K562 (cell line): ENCODE results near the gene LHX5. TPM values are rescaled to one million over a fixed set of nuclear protein-coding genes. Genes with fewer than 3 reads are reported as not detected.

Source experiments
- BRD9 ChIP-seq: fragments of 450-650 bp; IDR thresholded peaks from 2 replicates; pipeline ENCODE4 v1.6.1; 2018; ENCODE audit warnings: low read depth; ENCODE audit not compliant: partially characterized antibody
- FOXK2 ChIP-seq, 2 experiments: fragments of 450-650 bp; IDR thresholded peaks in 1 of 2; conservative IDR thresholded peaks in 1 of 2; 2 replicates each; pipeline ENCODE4 v1.6.1; 2016; ENCODE audit warnings: low read depth in 2 of 2, mild to moderate bottlenecking in 1 of 2
- GTF3C2 ChIP-seq: IDR thresholded peaks from 3 replicates; pipeline ENCODE4 v1.6.1; 2011; ENCODE audit warnings: borderline replicate concordance, mild to moderate bottlenecking, moderate library complexity; ENCODE audit not compliant: insufficient read length; ENCODE audit errors: extremely low read depth
- HDAC1 ChIP-seq, 2 experiments: fragments of 450-650 bp; IDR thresholded peaks; 2 replicates each; pipeline ENCODE4 v1.6.1; 2016 to 2017; ENCODE audit warnings: inconsistent platforms in 1 of 2, mild to moderate bottlenecking in 1 of 2, moderate library complexity in 1 of 2
- ILK ChIP-seq: fragments of 450-650 bp; IDR thresholded peaks from 2 replicates; pipeline ENCODE4 v1.6.1; 2016; ENCODE audit warnings: missing genetic modification characterization, low read depth, mild to moderate bottlenecking, missing compliant biosample characterization, moderate library complexity, borderline replicate concordance
- JUN ChIP-seq, 2 experiments: sonication (generic) in 1 of 2; formaldehyde crosslinking in 1 of 2; IDR thresholded peaks; 2 replicates each; pipeline versions ENCODE4 v1.6.1 to v1.8.0; 2012 to 2022; ENCODE audit warnings: borderline replicate concordance in 2 of 2, mild to moderate bottlenecking in 2 of 2, improper control_type of control experiment in 1 of 2, low read depth in 1 of 2, low read length in 1 of 2, missing genetic modification reagents in 1 of 2
- MAX ChIP-seq: sonication (generic); formaldehyde crosslinking; IDR thresholded peaks from 2 replicates; pipeline ENCODE4 v1.9.0; 2022; ENCODE audit warnings: mild to moderate bottlenecking, missing genetic modification reagents
- MEIS2 ChIP-seq: fragments of 450-650 bp; IDR thresholded peaks from 2 replicates; pipeline ENCODE4 v1.6.1; 2014; ENCODE audit warnings: mild to moderate bottlenecking; ENCODE audit not compliant: partially characterized antibody
- MTA1 ChIP-seq: fragments of 450-650 bp; IDR thresholded peaks from 2 replicates; pipeline ENCODE4 v1.6.1; 2017; ENCODE audit warnings: borderline replicate concordance
- NBN ChIP-seq: fragments of 450-650 bp; IDR thresholded peaks from 2 replicates; pipeline ENCODE4 v1.6.1; 2016; ENCODE audit warnings: low read depth, mild to moderate bottlenecking
- TBP ChIP-seq: optimal IDR thresholded peaks from 2 replicates; pipeline ENCODE3; 2011; ENCODE audit warnings: low read depth, low read length, improper control_type of control experiment
- TOE1 ChIP-seq, 2 experiments: fragments of 450-650 bp in 1 of 2; sonication (generic) in 1 of 2; formaldehyde crosslinking in 1 of 2; IDR thresholded peaks; 2 replicates each; pipeline versions ENCODE4 v1.7.1 to v1.8.0; 2016 to 2022; ENCODE audit warnings: borderline replicate concordance in 2 of 2, mild to moderate bottlenecking in 2 of 2, antibody characterized with exemption in 1 of 2, inconsistent platforms in 1 of 2, low read depth in 1 of 2, missing genetic modification reagents in 1 of 2, moderate library complexity in 1 of 2
- ZBTB11 ChIP-seq, 3 experiments: fragments of 200-800 bp in 1 of 3; fragments of 250-450 bp in 1 of 3; fragments of 450-650 bp in 1 of 3; sonication (Bioruptor Pico) in 1 of 3; sonication (Bioruptor generic) in 1 of 3; formaldehyde crosslinking in 1 of 3; IDR thresholded peaks; 2 replicates each; pipeline versions ENCODE4 v1.6.1 to v1.8.0; 2016 to 2022; ENCODE audit warnings: mild to moderate bottlenecking in 2 of 3, missing genetic modification characterization in 2 of 3, missing compliant biosample characterization in 1 of 3, moderate library complexity in 1 of 3
- ZNF444 ChIP-seq: fragments of 250-450 bp; sonication (Bioruptor Pico); IDR thresholded peaks from 2 replicates; pipeline ENCODE4 v1.4.0; 2020; ENCODE audit warnings: mild to moderate bottlenecking, moderate library complexity
- ZNF717 ChIP-seq: fragments of 250-450 bp; sonication (Bioruptor Pico); IDR thresholded peaks from 2 replicates; pipeline ENCODE4 v1.5.0; 2021
- polyA plus RNA-seq, 8 experiments: library from polyadenylated mRNA; depleted of rRNA in 4 of 8; stranded (reverse) in 5 of 8; unstranded in 3 of 8; fragments of >200 nt; fragmentation: Nextera tagmentation in 2 of 8; fragmentation: Illumina TruSeq in 1 of 8; extraction: Ambion mirVana in 2 of 8; extraction: Trizol in 1 of 8; gene quantifications; 2 replicates each; pipeline versions ENCODE4 v1.2.1 to v1.2.3, GENCODE V29; 2011 to 2014; ENCODE audit warnings: inconsistent platforms in 1 of 8, missing spikeins in 1 of 8
- total RNA-seq, 7 experiments: library from RNA; depleted of rRNA in 6 of 7; stranded (reverse); fragments of >200 nt in 6 of 7; fragmentation: Illumina TruSeq in 2 of 7; extraction: Trizol in 2 of 7; gene quantifications; 2 replicates each; pipeline versions ENCODE4 v1.2.1 to v1.2.3, GENCODE V29; 2011 to 2021; ENCODE audit warnings: low replicate concordance in 1 of 7
- TF ChIP-seq, protein P1 (sequence below): fragments of 450-650 bp; formaldehyde crosslinking; IDR thresholded peaks from 2 replicates; pipeline ENCODE4 v1.4.0; 2020; ENCODE audit warnings: mild to moderate bottlenecking, moderate library complexity

LHX5 gene
- total and polyA plus RNA-seq, 9 of the 15 experiments (the other 6 are each of a cell fraction or from before 2014, with no cell fraction given) = 0.04 to 0.17 (median 0.05) TPM; not detected in 6

DNA sequence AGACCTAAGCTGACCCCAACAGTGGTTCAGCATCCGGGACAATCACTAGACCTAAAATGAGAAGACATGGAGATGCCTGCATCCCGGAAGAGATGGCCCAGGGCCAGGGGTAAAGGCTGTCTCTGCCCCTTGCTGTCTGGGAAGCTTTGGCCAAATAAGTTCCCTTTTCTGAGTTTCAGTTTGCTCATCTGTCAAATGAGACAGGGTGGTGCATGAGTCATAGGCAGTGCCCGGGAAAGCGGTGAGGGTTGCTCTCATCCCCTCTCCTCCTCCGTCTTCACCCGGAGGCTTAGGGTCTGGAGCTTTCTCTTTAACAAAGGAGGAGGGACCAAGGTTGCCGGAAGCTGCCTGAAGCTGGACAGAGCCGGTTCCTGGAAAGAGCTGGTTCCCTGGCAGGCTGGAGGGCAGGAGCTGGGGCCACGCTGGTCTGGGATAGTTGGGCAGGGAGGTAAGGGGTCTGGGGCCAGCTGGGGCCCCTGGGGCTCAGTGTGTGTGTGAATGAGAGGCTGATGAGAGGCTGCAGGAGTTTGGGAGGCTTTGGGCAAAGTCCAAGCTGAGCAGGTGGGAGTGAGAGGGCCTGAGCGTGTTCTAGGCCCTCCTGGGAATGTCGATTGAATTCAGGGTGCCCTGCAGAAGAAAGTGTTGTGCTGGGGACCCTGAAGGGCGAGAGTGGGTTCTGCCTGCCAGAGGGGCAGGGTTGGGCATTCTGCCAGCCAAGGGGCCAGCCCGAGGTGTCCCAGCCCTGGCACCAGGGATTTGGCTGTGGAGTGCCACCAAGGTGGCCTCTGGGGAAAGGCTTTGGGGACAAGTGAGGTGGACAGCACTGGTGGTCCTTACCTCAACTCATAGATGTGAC is 49.4 kb downstream of the LHX5 start, which contains the start of gene SDSL (continued):
- TF ChIP-seq TOE1 (IDR thresholded peaks at IDR 0.05; ENCODE audit: borderline replicate concordance) (peak; percentile 59; the same call in 1 of the 2 replicates), TOE1 (CRISPR knock-in tag; IDR thresholded peaks at IDR 0.05; ENCODE audit: borderline replicate concordance, low read depth) (no peak), HDAC1 (IDR thresholded peaks at IDR 0.05) (peak in 1 of 2 experiments; percentile 59; a peak in 1 of 4 replicates), MTA1 (peak; percentile 51; the same call in 1 of the 2 replicates), MEIS2 (peak; percentile 98), JUN (IDR thresholded peaks at IDR 0.05; ENCODE audit: borderline replicate concordance, low read depth, low read length) (peak; percentile 97), JUN (CRISPR knock-in tag; IDR thresholded peaks at IDR 0.05; ENCODE audit: borderline replicate concordance) (no peak), MAX (CRISPR knock-in tag) (peak; percentile 34; the same call in 1 of the 2 replicates), ZBTB11 (CRISPR knock-in tag; IDR thresholded peaks at IDR 0.05) (peak in 1 of 3 experiments; percentile 86; a peak in 2 of 6 replicates), ZNF444 (CRISPR knock-in tag) (no peak), ILK (no peak), GTF3C2 (no peak), BRD9 (peak; percentile 39), ZNF717 (CRISPR knock-in tag) (0 out of 2 replicates have a peak, but pooled peaks have one; percentile 80), FOXK2 (conservative IDR thresholded peaks at IDR 0.05 in 1 of 2, IDR thresholded peaks at IDR 0.05 in 1 of 2; ENCODE audit: low read depth in 2 of 2) (peak; percentile 28 to 74; a peak in 2 of 4 replicates), TBP (peak; percentile 75), NBN (peak; percentile 56; the same call in 1 of the 2 replicates)
- TF ChIP-seq, protein P1, sequence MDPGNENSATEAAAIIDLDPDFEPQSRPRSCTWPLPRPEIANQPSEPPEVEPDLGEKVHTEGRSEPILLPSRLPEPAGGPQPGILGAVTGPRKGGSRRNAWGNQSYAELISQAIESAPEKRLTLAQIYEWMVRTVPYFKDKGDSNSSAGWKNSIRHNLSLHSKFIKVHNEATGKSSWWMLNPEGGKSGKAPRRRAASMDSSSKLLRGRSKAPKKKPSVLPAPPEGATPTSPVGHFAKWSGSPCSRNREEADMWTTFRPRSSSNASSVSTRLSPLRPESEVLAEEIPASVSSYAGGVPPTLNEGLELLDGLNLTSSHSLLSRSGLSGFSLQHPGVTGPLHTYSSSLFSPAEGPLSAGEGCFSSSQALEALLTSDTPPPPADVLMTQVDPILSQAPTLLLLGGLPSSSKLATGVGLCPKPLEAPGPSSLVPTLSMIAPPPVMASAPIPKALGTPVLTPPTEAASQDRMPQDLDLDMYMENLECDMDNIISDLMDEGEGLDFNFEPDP = no peak
